Right lobe of liver (tissue), 4 donors: Measurements from ENCODE around the gene PGS1.

Experiments used
- POLR2A ChIP-seq: fragments of 450-650 bp; IDR thresholded peaks from one replicate; pipeline ENCODE4 v1.6.1; 2017; ENCODE audit warnings: antibody characterized with exemption, mild to moderate bottlenecking
- TF ChIP-seq, protein P1 (sequence below), 4 donors: fragments of 200-600 bp in 3 of 4; fragments of 450-650 bp in 1 of 4; IDR thresholded peaks; one replicate each; pipeline versions ENCODE4 v1.5.1 to v1.8.0; 2016 to 2022; ENCODE audit warnings: antibody characterized with exemption in 4 of 4, mild to moderate bottlenecking in 2 of 4
- donor health status: DM: no; HTN: no; CAD: no.
- donor health status: DM: no; HTN: no; CAD: no.
- donor health status: DM: no; HTN: yes; CAD: no.

DNA sequence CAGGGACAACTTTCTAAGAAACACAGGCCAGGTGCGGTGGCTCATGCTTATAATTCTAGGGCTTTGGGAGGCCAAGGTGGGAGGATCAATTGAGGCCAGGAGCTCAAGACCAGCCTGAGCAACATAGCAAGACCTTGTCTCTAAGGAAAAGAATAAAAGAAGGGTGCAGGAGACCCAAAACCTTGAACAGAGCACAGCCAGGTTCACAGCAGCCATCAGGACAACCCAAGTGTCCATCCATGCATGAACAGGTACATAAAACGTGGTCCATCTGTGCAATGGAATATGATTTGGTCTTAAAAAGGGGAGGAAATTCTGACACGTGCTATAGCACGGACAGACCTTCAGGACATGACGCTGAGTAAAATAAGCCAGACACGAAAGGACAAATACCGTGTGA lies 91.0 kb downstream of the PGS1 start:
- TF ChIP-seq, protein P1, sequence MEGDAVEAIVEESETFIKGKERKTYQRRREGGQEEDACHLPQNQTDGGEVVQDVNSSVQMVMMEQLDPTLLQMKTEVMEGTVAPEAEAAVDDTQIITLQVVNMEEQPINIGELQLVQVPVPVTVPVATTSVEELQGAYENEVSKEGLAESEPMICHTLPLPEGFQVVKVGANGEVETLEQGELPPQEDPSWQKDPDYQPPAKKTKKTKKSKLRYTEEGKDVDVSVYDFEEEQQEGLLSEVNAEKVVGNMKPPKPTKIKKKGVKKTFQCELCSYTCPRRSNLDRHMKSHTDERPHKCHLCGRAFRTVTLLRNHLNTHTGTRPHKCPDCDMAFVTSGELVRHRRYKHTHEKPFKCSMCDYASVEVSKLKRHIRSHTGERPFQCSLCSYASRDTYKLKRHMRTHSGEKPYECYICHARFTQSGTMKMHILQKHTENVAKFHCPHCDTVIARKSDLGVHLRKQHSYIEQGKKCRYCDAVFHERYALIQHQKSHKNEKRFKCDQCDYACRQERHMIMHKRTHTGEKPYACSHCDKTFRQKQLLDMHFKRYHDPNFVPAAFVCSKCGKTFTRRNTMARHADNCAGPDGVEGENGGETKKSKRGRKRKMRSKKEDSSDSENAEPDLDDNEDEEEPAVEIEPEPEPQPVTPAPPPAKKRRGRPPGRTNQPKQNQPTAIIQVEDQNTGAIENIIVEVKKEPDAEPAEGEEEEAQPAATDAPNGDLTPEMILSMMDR (IDR thresholded peaks at IDR 0.05), result no peak
- TF ChIP-seq POLR2A, result no peak
